HS-5 (cell line): ENCODE data around the gene ATAD5.
"Not testable (repeated sequence)": the region's sequence is repeated elsewhere in the genome, so short reads cannot be mapped to it uniquely, and the experiment has no call there.

Experiments used
- DNase-seq: peaks from one replicate; pipeline ENCODE4 v3.0.0-alpha.2; 2012; ENCODE audit warnings: low read depth

Gene ATAD5

DNA sequence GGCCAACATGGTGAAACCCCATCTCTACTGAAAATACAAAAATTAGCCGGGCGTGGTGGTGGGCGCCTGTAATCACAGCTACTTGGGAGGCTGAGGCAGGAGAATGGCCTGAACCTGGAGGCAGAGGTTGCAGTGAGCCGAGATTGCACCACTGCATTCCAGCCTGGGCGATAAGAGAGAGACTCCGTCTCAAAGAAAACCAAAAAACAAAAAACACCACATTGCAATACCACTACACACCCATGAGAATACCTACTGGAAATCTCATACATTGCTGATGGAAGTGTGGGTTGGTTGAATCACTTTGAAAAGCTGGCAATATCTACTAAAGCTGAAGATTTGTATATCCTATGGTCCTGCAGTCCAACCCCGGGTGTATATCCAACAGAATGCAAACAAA lies 78.4 kb downstream of the ATAD5 start:
- DNase-seq: not testable (repeated sequence)

DNA sequence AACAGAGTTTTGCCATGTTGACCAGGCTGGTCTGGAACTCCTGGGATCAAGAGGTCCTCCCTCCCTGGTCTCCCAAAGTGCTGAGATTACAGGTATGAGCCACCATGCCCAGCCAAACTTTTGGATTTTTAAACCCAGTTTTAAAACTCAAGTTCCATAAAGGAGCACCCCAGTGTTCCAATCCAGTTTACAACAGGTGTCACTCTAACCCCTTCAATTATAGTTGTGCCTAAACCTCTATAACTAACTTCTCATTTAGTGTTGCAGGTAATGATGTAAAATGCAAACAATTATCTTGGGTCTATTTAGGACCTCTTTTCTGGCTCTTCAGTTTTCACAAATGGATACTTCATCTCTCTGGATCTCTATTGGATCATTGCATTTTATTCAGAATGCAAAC lies 82.2 kb downstream of the ATAD5 start:
- DNase-seq: no peak

DNA sequence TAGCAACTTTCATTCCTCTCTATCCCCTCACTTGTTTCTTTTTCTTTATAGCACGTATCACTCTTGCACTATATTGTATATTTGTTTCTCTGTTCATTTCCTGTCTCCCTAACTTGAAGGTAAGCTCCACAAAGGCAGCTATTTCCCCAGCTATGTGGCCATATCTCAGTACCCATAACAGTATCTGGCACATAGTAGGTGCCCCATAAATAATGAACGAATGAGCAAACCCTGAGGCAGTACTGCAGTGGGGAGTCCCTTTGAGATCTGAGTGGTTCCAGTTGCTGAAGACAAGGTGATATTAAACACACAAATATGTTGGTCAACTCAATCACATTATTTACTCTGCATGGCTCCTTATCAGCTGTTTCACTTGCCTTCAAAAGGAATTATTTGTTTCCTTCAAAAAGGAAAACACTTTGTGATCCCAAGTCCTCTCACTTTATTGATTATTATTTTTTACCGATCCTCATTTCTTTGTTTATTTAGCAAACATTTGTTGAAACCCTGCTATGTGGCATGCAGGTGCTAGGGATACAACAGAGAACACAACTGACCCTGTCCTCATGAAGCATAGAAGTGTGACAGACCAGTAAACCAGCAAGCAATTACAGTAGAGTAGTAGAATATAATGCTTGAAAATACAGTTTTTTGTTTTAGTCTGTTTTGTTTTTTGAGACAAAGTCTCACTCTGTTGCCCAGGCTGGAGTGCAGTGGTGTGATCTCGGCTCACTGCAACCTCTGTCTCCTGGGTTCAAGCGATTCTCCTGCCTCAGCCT lies 84.3 kb downstream of the ATAD5 start:
- DNase-seq: no peak

DNA sequence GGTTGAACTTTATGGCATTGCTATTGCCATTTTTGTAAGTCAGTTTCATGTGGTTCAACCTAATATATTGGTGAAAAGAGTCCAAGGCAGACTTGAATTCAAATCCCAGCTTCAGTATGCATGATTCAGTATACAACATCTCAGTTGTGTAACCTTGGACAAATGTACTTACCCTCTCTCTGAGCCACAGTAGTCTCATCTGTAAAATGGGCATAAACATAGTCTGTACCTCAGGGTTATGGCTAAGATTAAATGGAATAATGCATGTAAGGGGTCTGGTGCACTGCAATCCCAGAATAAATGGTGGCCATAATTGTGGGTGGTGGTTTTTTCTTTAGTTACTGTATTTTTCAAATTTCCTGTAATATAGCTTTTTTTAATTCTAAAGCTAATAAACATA lies 85.3 kb downstream of the ATAD5 start:
- DNase-seq: no peak

DNA sequence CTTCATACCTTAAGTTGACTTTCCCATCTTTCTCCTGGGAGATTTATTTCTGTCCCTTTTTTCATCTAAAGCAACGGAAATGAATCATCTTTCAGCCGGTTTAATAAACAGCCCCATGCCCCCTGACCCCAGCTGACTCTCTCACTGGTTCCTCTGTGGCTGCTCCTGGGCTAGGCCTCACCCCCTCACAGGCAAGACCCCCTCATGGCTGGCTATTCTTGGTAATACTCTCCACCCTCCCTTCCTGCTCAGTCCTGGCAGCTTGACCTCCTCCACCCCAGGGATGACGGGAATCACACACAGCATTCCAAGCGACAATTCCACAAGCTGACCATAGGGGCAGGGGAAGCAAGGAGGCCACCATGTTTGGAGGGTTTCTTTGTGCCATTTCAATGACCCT lies 88.5 kb downstream of the ATAD5 start:
- no peak for DNase-seq

DNA sequence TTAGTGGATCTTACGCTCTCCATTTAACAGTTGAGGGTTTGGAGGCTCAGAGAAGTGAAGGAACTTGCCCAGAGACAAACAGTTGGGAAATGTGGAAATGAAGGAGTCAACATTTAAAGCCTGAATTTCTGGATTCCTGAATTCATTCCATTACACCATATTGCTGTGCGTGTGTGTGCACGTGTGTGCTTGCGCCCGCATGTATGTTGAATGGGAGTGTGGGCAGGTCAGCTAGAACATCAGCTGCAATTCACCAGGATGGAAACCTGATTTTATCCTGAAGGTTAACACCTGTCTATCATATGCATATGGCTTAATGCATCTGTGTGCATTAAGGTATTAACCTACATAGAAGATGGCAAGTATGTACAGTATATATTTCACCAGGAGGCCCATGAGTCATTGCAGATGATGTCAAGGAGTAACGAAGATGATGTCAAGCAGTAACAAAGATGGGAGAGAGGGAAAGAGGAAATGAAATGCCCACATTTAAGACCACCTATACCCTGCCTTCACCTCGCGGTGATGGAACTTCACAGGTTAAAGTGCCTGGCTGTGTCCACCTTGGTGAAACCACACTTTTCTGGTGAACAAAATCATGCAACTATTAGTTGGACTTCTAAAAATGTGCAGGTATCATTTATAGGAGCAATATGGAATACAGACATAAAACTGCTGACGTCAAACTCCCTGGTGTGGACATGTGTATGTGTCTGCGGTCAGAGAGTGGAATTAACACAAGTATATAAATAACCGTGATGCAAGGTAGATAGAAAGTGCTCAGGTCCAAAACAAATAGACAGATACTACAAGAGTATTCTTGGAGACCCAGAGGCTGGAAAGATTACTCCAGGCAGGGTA lies 89.1 kb downstream of the ATAD5 start:
- no peak for DNase-seq

DNA sequence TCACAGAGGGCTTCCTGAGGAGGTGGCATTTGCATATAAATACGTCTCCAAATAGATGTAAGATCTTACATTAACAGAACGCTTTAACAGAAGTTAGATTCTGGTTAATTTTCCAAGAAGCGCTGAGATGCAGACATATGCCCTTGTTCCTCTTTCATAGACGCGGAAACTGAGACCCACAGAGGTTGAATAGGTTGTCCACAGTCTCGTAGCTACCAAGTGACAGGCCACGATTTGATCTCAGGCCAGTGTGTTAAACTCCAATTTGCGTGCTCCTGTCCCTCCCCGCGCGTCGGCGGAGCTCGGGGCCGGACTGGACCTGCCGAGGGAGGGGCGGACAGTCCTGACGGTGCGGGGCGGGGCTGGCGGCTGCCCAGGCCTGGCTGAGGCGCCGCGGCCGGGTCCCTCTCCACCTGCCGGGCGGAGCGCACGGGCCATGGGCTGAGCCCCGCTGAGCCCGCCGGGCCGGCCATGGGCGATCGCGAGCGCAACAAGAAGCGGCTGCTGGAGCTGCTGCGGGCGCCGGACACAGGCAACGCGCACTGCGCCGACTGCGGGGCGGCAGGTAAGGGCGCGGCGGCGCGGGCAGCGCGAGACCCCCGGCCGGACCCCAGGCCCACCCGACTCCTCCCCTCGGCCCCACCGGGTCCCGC lies 89.9 kb downstream of the ATAD5 start, which contains the start of gene ADAP2:
Gene ADAP2, plus strand, starts transcription at position 402 of the 653 bp plus-strand sequence. Its CDS starts 70 bp downstream, at position 472.
- DNase-seq: no peak

DNA sequence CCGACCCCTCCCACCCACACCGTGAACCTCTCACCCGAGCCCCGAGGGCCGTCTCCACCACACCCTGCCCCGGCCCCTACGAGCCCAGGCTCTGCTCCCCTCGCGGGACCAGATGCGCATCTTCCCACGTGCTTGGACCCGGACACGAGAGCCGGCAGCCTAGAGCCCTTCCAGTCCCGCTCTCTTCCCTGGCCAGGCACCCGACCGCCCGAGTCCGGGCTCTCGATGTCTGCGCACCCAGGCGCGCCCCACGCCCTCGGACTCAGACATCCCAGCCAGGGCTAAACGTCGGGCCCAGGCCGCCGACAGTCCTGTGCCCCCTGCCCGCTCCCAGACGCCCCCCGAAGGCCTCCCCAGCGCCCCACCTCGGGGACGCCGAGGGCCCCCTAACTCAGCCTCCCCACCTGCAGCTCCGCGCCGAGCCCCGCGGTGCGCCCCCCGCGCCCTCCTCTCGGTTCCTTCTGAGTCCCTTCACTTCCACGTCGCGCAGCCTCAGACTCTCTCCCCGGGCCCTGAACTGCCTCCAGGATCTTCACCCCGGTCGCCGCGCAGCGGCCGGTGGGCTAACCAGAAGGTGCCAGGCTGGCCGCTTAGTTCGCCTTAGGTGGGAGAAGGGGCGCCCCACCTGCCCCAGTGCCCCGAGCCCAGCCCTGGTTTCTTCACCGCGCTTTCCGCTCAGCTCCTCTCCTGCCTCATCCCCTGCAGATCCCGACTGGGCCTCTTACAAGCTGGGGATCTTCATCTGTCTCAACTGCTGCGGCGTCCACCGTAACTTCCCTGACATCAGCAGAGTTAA lies 90.7 kb downstream of the ATAD5 start:
- no peak for DNase-seq

DNA sequence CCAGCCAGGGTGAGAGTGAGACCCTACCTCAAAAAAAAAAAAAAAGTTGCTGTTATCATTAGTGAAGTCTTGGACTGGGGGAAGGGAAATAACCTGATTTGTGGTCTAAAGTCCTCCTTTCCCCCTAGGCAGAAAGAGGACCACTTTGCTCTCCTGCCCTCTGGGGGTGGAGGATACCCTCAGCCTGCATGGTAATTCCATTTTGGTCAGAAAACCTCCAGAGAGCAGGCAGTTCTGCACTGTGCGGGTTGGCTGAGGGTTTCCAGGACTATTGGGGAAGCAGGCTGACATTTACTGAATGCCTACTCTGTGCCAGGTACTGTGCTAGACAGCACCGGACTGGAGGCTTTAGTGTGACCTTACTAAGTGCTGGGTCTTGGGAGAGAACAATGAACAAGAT lies 92.6 kb downstream of the ATAD5 start:
- no peak for DNase-seq

DNA sequence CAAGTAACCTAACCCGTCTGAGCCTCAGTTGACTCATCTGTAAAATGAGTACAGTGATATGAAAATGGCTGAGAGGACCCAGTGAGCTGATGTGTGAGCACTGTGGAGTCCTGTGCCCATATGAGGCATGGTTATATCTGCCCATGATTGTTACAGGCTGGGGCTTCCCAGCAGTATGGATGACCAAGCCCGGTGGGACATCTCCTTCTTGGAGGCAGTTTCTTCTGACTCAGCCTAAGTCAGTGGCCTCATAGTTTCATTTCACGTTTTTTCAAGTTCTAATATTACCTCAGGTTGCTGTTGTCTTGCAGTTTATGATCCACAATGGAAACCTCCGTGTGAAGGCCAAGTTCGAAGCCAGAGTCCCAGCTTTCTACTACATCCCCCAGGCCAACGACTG lies 94.8 kb downstream of the ATAD5 start:
- no peak for DNase-seq

DNA sequence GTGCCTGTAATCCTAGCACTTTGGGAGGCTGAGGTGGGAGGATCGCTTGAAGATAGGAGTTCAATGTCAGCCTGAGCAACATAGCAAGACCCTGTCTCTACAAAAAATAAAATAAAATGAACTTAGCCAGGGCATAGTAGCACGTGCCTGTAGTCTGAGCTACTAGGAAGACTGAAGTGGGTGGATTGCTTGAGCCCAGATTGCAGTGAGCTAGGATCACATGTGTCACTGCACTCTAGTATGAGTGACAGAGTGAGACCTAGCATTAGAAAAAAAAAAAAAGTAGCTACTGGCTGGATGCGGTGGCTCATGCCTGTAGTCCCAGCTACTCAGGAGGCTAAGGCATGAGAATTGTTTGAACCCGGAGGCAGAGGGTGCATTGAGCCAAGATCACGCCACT lies 96.0 kb downstream of the ATAD5 start:
- no peak for DNase-seq

DNA sequence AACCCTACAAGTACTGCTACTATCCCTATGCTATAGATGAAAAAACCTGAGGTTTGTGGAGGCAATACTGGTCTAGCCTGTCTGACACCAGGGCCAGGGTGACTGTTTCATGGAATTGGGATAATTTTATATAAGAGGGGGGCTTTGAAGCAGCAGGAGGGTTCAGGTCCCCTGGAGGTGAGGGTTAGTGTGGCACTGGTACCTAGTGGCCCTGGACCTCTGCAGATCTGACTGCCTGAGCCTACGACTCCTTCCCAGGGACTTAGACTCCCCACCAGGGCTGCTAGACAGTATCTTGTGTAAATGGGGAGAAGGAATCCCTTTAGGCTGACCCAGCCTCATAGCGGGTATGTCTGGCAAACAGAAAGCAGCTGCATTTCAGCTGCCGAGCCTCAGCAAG lies 96.8 kb downstream of the ATAD5 start:
- DNase-seq: no peak

DNA sequence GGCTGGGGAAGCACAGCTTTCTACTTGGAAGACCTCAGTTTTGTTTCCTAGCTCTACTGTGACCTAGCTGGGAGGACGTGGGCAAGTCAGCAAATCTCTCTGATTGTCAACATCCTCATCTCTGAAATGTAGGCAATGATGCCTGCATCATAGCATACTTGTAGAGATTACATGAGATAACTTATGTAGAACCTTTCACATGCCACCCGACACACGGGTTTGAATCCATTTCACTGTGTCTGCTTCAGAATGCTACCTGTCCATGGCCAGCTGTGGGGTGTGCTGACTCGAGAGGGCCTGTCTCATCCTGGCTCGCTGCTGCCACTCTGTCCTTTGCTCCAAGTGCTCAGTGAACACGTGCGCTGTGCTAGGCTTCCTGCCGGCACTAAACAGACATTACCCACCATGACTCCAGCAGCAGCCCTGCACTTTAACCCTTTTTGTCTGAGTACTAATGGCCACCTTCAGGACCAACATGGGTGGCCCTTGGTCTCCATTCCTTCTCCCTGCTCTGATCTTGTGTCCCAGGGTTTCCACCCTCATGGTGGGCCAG lies 97.4 kb downstream of the ATAD5 start:
- DNase-seq: no peak

DNA sequence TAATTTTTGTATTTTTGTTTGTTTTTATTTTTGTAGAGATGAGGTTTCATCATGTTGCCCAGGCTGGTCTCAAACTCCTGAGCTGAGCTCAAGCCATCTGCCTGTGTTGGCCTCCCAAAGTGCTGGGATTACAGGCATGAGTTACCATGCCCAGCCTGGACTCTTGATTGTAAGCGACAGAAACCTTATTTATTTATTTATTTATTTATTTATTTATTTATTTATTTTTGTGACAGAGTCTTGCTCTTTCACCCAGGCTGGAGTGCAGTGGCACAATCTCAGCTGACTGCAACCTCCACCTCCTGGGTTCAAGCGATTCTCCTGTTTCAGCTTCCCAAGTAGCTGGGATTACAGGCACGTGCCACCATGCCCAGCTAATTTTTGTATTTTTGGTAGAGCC lies 98.1 kb downstream of the ATAD5 start:
- not testable (repeated sequence) for DNase-seq

DNA sequence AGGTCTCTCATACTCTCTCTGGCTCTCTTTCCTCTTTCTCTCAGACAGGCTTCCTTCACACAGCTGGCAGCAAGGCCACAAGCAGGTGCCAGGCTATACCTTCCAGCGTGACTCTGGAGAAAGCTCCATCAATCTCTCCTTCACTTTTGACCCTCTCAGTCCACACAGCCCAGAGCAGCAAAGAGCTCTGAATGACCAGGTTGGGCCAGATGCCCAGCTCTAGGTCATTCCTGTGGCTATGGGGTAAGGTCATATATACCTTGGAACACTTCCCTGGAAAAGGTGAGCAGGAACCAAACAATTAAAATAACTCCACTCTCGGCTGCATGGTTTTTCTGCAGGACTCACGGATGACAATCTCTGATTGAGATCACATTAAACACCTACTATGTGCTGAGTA lies 98.7 kb downstream of the ATAD5 start:
- DNase-seq: no peak

DNA sequence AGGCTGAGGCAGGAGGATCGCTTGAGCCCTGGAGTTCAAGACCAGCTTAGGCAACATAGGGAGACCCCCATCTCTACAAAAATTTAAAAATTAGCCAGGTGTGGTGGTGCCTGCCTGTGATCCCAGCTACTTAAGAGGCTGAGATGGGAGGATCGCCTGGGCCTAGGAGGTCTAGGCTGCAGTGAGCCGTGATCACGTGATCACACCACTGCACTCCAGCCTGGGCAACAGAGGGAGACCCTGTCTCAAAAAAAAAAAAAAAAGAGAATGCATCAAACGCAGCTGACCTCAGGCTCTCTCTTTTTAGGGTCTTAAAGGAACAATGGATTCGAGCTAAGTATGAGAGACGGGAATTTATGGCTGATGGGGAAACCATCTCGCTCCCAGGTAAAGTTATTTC lies 99.8 kb downstream of the ATAD5 start:
- DNase-seq: not testable (repeated sequence)

DNA sequence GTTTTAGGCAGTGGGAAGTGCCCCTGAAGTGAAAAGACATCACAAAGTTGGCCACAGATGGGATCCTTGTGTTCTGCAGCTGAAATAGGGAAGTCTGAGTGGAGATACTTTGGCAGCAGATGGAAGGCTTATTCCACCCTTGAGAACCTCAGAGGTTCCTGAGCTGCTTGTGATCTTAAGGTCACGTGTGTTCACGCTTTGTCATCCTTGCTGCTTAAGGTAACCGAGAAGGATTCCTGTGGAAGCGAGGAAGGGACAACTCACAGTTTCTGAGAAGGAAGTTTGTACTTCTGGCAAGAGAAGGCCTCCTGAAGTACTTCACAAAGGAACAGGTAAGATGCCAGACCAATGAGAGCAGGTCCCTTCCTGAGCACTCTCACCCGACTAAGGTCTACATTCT lies 102.2 kb downstream of the ATAD5 start:
- DNase-seq: no peak

DNA sequence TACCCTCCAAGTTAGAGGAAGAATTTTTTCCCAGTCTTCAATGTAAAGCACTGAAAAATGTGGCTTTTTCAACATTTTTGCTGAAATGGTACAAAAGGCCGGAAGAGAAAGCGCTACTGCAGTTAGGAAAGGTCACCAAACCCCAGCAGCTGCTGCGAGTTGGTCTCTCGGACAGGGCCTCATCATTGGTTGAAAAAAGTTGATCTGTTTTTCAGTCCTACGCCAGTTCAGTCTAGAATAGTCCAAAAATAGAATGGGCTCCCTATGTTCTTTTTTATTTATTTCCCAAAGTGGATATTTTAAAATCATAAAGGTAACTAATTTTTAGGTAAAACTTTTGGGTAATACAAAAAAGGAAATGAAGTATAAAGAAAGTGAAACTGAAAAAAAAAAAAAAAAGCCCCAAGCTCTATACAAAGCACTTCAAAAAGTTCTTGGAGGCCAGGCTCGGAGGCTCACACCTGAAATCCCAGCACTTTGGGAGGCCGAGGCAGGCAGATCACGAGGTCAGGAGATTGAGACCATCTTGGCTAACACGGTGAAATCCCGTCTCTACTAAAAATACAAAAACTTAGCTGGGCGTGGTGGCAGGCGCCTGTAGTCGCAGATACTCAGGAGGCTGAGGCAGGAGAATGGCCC lies 107.4 kb downstream of the ATAD5 start:
- no peak for DNase-seq

DNA sequence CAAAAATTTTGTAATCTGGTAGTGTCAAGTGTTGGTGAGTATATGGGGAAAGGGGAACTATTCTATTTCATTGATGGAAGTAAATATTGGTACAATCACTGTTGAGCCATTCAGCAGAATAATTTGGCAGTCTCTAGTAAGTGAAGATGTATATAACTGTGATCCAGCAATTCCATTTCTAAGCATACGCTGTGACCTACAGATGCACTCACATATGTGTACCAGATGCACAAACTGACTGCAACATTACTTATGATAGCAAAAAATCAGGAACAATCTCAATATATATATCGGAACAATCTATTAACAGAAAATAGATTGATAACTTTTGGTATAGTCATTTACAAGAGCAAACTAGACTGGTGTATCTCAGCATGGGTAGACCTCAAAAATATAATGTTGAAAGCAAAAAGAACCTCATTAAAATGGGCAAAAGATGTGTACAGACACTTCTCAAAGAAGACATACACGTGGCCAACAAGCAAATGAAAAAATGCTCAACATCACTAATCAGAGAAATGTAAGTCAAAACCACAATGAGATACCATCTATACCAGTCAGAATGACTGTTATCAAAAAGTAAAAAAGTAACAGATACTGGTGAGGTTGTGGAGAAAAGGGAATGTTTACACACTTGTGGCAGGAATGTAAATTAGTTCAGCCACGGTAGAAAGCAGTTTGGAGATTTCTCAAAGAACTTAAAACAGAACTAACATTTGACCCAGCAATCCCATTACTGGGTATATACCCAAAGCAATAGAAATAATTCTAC lies 110.7 kb downstream of the ATAD5 start:
- no peak for DNase-seq
